WTC11 (cell line): ENCODE results near the gene SLAIN1. TPM values are rescaled to one million over a fixed set of nuclear protein-coding genes. Genes with fewer than 3 reads are reported as not detected.

Experiments used
- ATAC-seq: fragments of 200-7000 bp; cut with Tn5 transposase; 2 replicates; pipeline ENCODE4 v1.10.0; 2021; ENCODE audit warnings: mild to moderate bottlenecking, moderate library complexity
- CTCF ChIA-PET: fragments of 300-600 bp; sonication (Branson Sonifier 250); formaldehyde crosslinking; loops from one replicate; lab custom pipeline; 2021; ENCODE audit warnings: antibody characterized with exemption; lab: Charles Lee
- POLR2A ChIA-PET: fragments of 350-600 bp; sonication (Branson Sonifier 250); formaldehyde crosslinking; loops from one replicate; lab custom pipeline; 2021; ENCODE audit warnings: antibody characterized with exemption; lab: Charles Lee
- DNase-seq: peaks from one replicate; pipeline ENCODE4 v3.0.0; 2021; ENCODE audit warnings: low spot score
- H3K27ac Mint-ChIP-seq: 2 replicates; pipeline ENCODE4 v1.8.0; 2021; ENCODE audit warnings: mixed read lengths
- H3K27me3 Mint-ChIP-seq: 2 replicates; pipeline ENCODE4 v1.8.0; 2021; ENCODE audit warnings: low read depth, mild to moderate bottlenecking, moderate library complexity, mixed read lengths
- H3K36me3 Mint-ChIP-seq: 2 replicates; pipeline ENCODE4 v1.8.0; 2021; ENCODE audit warnings: mixed read lengths
- H3K4me1 Mint-ChIP-seq: 2 replicates; pipeline ENCODE4 v1.8.0; 2022; ENCODE audit warnings: mixed read lengths
- H3K4me3 Mint-ChIP-seq: 2 replicates; pipeline ENCODE4 v1.8.0; 2021; ENCODE audit warnings: mild to moderate bottlenecking, moderate library complexity, mixed read lengths
- H3K9me3 Mint-ChIP-seq: 2 replicates; pipeline ENCODE4 v1.8.0; 2021; ENCODE audit warnings: mixed read lengths
- ARID4B ChIP-seq: sonication (generic); formaldehyde crosslinking; IDR thresholded peaks from 2 replicates; pipeline ENCODE4 v1.8.0; 2023; ENCODE audit warnings: missing genetic modification reagents, mild to moderate bottlenecking, borderline replicate concordance
- ATF1 ChIP-seq: sonication (generic); formaldehyde crosslinking; IDR thresholded peaks from 2 replicates; pipeline ENCODE4 v1.8.1; 2023; ENCODE audit warnings: mild to moderate bottlenecking, moderate library complexity, missing genetic modification reagents
- CTCF ChIP-seq: fragments of 200-600 bp; IDR thresholded peaks from 2 replicates; pipeline ENCODE4 v1.8.0; 2022; ENCODE audit warnings: antibody characterized with exemption
- E2F5 ChIP-seq: sonication (generic); formaldehyde crosslinking; IDR thresholded peaks from 2 replicates; pipeline ENCODE4 v1.8.1; 2022; ENCODE audit warnings: mild to moderate bottlenecking, moderate library complexity, missing genetic modification reagents
- ERG ChIP-seq: fragments of 250-450 bp; sonication (Bioruptor Pico); IDR thresholded peaks from 2 replicates; pipeline ENCODE4 v1.8.0; 2021; ENCODE audit warnings: mild to moderate bottlenecking
- KAT7 ChIP-seq: sonication (generic); formaldehyde crosslinking; IDR thresholded peaks from 2 replicates; pipeline ENCODE4 v1.8.1; 2023; ENCODE audit warnings: missing genetic modification reagents, mild to moderate bottlenecking, borderline replicate concordance
- MYBL2 ChIP-seq: sonication (generic); formaldehyde crosslinking; IDR thresholded peaks from 2 replicates; pipeline ENCODE4 v1.8.1; 2023; ENCODE audit warnings: mild to moderate bottlenecking, moderate library complexity, missing genetic modification reagents
- NR1H2 ChIP-seq: sonication (generic); formaldehyde crosslinking; IDR thresholded peaks from 2 replicates; pipeline ENCODE4 v1.9.0; 2021; ENCODE audit warnings: mild to moderate bottlenecking, moderate library complexity, missing genetic modification reagents
- NR2C2 ChIP-seq: sonication (generic); formaldehyde crosslinking; IDR thresholded peaks from 2 replicates; pipeline ENCODE4 v1.8.0; 2022; ENCODE audit warnings: mild to moderate bottlenecking, missing genetic modification reagents
- NR3C1 ChIP-seq: sonication (generic); formaldehyde crosslinking; conservative IDR thresholded peaks from 2 replicates; pipeline ENCODE4 v1.8.1; 2023; ENCODE audit warnings: low read depth, mild to moderate bottlenecking, missing genetic modification reagents
- OVOL2 ChIP-seq: fragments of 250-450 bp; sonication (Bioruptor Pico); IDR thresholded peaks from 2 replicates; pipeline ENCODE4 v1.9.0; 2021; ENCODE audit warnings: mild to moderate bottlenecking, borderline replicate concordance
- PRDM15 ChIP-seq: sonication (generic); formaldehyde crosslinking; IDR thresholded peaks from 2 replicates; pipeline ENCODE4 v1.8.0; 2022; ENCODE audit warnings: missing genetic modification reagents
- TEAD1 ChIP-seq: sonication (generic); formaldehyde crosslinking; IDR thresholded peaks from 2 replicates; pipeline ENCODE4 v1.8.0; 2022; ENCODE audit warnings: mild to moderate bottlenecking, missing genetic modification reagents
- USF2 ChIP-seq: sonication (generic); formaldehyde crosslinking; IDR thresholded peaks from 2 replicates; pipeline ENCODE4 v1.8.1; 2023; ENCODE audit warnings: mild to moderate bottlenecking, missing genetic modification reagents, moderate library complexity
- ZNF232 ChIP-seq: sonication (generic); formaldehyde crosslinking; IDR thresholded peaks from 2 replicates; pipeline ENCODE4 v1.8.0; 2022; ENCODE audit warnings: mild to moderate bottlenecking, missing genetic modification reagents
- total RNA-seq: library from RNA; stranded (reverse); gene quantifications from 3 replicates; pipeline ENCODE4 v1.2.3, GENCODE V29; 2021

The SLAIN1 gene
- total RNA-seq, 1 experiment from 2014 or later, result 29.7 TPM

- TF ChIP-seq ARID4B (CRISPR knock-in tag) (no peak), NR1H2 (CRISPR knock-in tag) (no peak), TEAD1 (CRISPR knock-in tag) (no peak), E2F5 (CRISPR knock-in tag) (no peak), MYBL2 (CRISPR knock-in tag) (no peak), NR3C1 (CRISPR knock-in tag) (no peak), CTCF (no peak), ZNF232 (no peak)
These were observed 5.9 kb downstream of the SLAIN1 start (continued) for GRCh38 chr13:77703408-77703807.

- TF ChIP-seq NR2C2 (CRISPR knock-in tag) (no peak), PRDM15 (CRISPR knock-in tag) (no peak), KAT7 (CRISPR knock-in tag) (no peak), ERG (CRISPR knock-in tag) (no peak), USF2 (no peak), ATF1 (CRISPR knock-in tag) (no peak), OVOL2 (CRISPR knock-in tag) (no peak)
- TF ChIP-seq, all 79 proteins: peak for 0
- H3K9me3 Mint-ChIP-seq, result peaks cover 38% of the 10 kb centered on the region
- peaks cover 37% of the 10 kb centered on the region for H3K4me1 Mint-ChIP-seq
- no peaks in the 10 kb centered on the region; the same call in 1 of the 2 replicates for H3K27me3 Mint-ChIP-seq
- POLR2A ChIA-PET, result no interaction called here
- H3K4me3 Mint-ChIP-seq, result no peak overlapping the region
- H3K27ac Mint-ChIP-seq, result no peak overlapping the region
- CTCF ChIA-PET, result no interaction called here
- H3K36me3 Mint-ChIP-seq, result peaks cover 41% of the 10 kb centered on the region
- DNase-seq, result no peak
- no peak for ATAC-seq
These were observed 16.8 kb downstream of the SLAIN1 start for GRCh38 chr13:77714119-77714755.
